Muscle layer of duodenum (tissue), 2 donors: Measurements from ENCODE around the gene CDH13.

Experiments
- H3K27ac ChIP-seq: one replicate; pipeline ENCODE4 v1.7.0; 2013; ENCODE audit warnings: mild to moderate bottlenecking, low read length
- H3K27me3 ChIP-seq: one replicate; pipeline ENCODE4 v1.7.0; 2013; ENCODE audit warnings: low read depth, mild to moderate bottlenecking, control low read depth, low read length
- H3K36me3 ChIP-seq, 2 donors: one replicate each; pipeline ENCODE4 v1.7.0; 2013; ENCODE audit warnings: low read length in 2 of 2, control low read depth in 1 of 2, mild to moderate bottlenecking in 1 of 2; ENCODE audit not compliant: insufficient read depth in 2 of 2, control insufficient read depth in 1 of 2
- H3K4me1 ChIP-seq, 2 donors: one replicate each; pipeline ENCODE4 v1.7.0; 2013; ENCODE audit warnings: low read length in 2 of 2, mild to moderate bottlenecking in 2 of 2, control low read depth in 1 of 2, moderate library complexity in 1 of 2; ENCODE audit not compliant: insufficient read depth in 2 of 2, control insufficient read depth in 1 of 2
- H3K4me3 ChIP-seq, 2 donors: one replicate each; pipeline ENCODE4 v1.7.0; 2013; ENCODE audit warnings: low read length in 2 of 2, low read depth in 1 of 2, mild to moderate bottlenecking in 1 of 2
- H3K9me3 ChIP-seq, 2 donors: one replicate each; pipeline ENCODE4 v1.7.0; 2013; ENCODE audit warnings: low read length in 2 of 2, control low read depth in 1 of 2, mild to moderate bottlenecking in 1 of 2; ENCODE audit not compliant: control insufficient read depth in 1 of 2
- donor health status: healthy.

The CDH13 gene

GRCh38 chr16:83847371-83848225, 1220.8 kb downstream of the CDH13 start:
- Histone ChIP-seq H3K9me3 (no peaks in the 10 kb centered on the region), H3K36me3 (no peaks in the 10 kb centered on the region), H3K4me3 (no peak overlapping the region), H3K27ac (no peak overlapping the region), H3K4me1 (no peaks in the 10 kb centered on the region), H3K27me3 (no peaks in the 10 kb centered on the region)

GRCh38 chr16:83849421-83849820, 1222.7 kb downstream of the CDH13 start:
- H3K9me3 ChIP-seq: no peaks in the 10 kb centered on the region
- no peaks in the 10 kb centered on the region for H3K27me3 ChIP-seq
- no peaks in the 10 kb centered on the region for H3K36me3 ChIP-seq
- no peak overlapping the region for H3K27ac ChIP-seq
- H3K4me1 ChIP-seq: no peaks in the 10 kb centered on the region
- no peak overlapping the region for H3K4me3 ChIP-seq
